ENCODE data around the gene NEK5.

The NEK5 gene

DNA sequence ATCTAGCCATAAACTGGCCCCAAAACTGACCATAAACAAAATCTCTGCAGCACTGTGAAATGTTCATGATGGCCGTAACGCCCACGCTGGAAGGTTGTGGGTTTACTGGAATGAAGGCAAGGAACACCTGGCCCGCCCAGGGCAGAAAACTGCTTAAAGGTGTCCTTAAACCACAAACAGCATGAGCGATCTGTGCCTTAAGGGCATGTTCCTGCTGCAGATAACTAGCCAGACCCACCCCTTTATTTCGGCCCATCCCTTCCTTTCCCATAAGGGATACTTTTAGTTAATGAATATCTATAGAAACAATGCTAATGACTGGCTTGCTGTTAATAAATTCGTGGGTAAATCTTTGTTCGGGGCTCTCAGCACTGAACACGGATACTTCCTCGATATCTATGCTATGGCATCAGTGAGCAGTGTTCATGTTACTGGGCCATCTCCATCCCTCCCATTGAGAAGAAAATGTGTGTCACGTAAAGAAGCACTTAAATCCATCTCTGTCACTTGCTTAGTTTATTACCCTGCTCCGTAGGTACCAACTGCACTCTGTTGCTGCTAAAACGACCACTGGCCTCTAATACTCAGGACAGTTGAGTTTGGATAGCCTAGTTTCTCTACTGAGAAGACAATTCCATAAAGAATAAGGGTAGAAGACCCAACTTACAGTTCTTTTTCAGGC, 122.9 kb downstream of the NEK5 start:
- Histone ChIP-seq H3K4me1 (ENCODE audit: control insufficient read depth in 1 of 2, insufficient read depth in 1 of 2, low read depth in 1 of 2, low read length in 1 of 2) (peaks cover 2% of the 10 kb centered on the region in 2 experiments), H3K9me3 (no peaks in the 10 kb centered on the region), H3K36me3 (no peaks in the 10 kb centered on the region), H3K27ac (no peak overlapping the region), H3K27me3 (peaks cover 46% of the 10 kb centered on the region), H3K4me3 (ENCODE audit: low read depth in 1 of 2, low read length in 1 of 2) (no peak overlapping the region)
- TF ChIP-seq, protein P1, sequence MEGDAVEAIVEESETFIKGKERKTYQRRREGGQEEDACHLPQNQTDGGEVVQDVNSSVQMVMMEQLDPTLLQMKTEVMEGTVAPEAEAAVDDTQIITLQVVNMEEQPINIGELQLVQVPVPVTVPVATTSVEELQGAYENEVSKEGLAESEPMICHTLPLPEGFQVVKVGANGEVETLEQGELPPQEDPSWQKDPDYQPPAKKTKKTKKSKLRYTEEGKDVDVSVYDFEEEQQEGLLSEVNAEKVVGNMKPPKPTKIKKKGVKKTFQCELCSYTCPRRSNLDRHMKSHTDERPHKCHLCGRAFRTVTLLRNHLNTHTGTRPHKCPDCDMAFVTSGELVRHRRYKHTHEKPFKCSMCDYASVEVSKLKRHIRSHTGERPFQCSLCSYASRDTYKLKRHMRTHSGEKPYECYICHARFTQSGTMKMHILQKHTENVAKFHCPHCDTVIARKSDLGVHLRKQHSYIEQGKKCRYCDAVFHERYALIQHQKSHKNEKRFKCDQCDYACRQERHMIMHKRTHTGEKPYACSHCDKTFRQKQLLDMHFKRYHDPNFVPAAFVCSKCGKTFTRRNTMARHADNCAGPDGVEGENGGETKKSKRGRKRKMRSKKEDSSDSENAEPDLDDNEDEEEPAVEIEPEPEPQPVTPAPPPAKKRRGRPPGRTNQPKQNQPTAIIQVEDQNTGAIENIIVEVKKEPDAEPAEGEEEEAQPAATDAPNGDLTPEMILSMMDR (IDR thresholded peaks at IDR 0.05), result no peak

DNA sequence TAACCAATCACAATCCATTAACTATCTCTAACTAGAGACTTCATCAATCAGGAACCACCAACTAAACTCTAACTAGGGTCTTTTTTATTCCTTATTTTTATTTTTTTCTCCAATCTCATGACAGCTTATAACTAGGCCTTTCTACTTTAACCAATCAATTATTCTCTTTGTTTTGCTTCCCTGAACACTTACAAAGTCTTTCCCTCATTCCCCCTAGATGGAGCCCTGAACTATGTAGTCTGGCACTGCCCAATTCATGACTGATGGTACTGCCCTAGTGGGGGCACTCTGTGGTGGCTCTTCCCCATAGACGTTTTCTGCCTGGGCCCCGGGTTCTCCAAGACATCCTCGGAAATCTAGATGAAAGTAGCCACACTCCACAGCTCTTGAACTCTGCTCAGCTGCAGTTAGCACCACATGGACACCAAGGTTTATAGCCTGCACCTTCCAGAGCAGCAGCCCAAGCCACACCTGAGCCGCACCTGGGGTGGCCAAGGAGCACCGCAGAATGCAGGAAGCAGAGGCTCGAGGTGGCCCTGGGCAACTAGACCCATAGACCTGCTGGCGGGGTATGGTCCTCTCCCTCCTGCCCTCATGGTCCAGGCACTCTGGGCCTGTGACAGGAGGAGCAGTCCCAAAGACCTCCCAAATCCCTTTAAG, 124.2 kb downstream of the NEK5 start:
- Histone ChIP-seq H3K27ac (no peak overlapping the region), H3K4me3 (ENCODE audit: low read depth in 1 of 2, low read length in 1 of 2) (no peak overlapping the region), H3K36me3 (no peaks in the 10 kb centered on the region), H3K4me1 (ENCODE audit: control insufficient read depth in 1 of 2, insufficient read depth in 1 of 2, low read depth in 1 of 2, low read length in 1 of 2) (no peaks in the 10 kb centered on the region), H3K9me3 (no peaks in the 10 kb centered on the region), H3K27me3 (peaks cover 33% of the 10 kb centered on the region)
- TF ChIP-seq, protein P1 (IDR thresholded peaks at IDR 0.05), result no peak

DNA sequence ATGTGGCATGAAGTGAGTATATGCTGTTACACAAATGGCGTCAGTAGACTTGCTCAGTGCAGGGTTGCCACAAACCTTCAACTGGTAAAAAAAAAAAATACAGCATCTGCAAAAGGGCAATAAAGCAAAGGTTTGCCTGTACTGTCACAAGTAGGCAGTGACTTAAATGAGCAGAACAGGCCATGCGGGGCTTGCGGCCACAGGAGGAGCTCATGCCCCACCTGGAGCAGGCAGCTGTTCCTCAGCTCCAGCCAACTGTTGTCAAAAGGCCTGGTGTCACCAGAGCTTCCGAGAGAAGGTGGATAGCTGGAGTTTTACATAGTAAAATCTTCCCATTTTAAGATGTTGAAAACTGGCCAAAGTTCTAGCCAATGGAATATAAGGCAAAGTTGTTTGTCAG, 125.3 kb downstream of the NEK5 start:
- Histone ChIP-seq H3K9me3 (no peaks in the 10 kb centered on the region), H3K27me3 (peaks cover 22% of the 10 kb centered on the region), H3K27ac (no peak overlapping the region), H3K4me3 (ENCODE audit: low read depth in 1 of 2, low read length in 1 of 2) (no peak overlapping the region), H3K4me1 (ENCODE audit: control insufficient read depth in 1 of 2, insufficient read depth in 1 of 2, low read depth in 1 of 2, low read length in 1 of 2) (no peaks in the 10 kb centered on the region), H3K36me3 (no peaks in the 10 kb centered on the region)
- TF ChIP-seq, protein P1 (IDR thresholded peaks at IDR 0.05), result no peak

DNA sequence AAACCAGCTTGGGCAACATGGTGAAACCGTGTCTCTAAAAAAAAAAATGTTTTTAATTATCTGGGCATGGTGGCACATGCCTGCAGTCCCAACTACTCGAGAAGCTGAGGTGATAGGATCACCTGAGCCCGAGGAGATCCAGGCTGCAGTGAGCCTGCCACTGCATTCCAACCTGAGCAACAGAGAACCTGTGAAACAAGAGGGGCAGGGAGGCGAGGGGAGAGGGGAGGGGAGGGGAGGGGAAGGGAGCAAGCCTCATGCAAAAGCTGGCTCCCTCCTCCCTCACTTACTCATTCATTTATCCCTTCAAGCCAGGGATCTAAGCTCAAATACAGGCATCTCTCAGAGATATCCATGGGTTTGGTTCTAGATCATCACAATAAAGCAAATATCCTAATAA, 126.5 kb downstream of the NEK5 start:
- TF ChIP-seq, protein P1 (IDR thresholded peaks at IDR 0.05), result no peak
- Histone ChIP-seq H3K4me3 (ENCODE audit: low read depth in 1 of 2, low read length in 1 of 2) (no peak overlapping the region), H3K27ac (no peak overlapping the region), H3K36me3 (no peaks in the 10 kb centered on the region), H3K27me3 (peaks cover 10% of the 10 kb centered on the region), H3K4me1 (ENCODE audit: control insufficient read depth in 1 of 2, insufficient read depth in 1 of 2, low read depth in 1 of 2, low read length in 1 of 2) (no peaks in the 10 kb centered on the region), H3K9me3 (no peaks in the 10 kb centered on the region)

DNA sequence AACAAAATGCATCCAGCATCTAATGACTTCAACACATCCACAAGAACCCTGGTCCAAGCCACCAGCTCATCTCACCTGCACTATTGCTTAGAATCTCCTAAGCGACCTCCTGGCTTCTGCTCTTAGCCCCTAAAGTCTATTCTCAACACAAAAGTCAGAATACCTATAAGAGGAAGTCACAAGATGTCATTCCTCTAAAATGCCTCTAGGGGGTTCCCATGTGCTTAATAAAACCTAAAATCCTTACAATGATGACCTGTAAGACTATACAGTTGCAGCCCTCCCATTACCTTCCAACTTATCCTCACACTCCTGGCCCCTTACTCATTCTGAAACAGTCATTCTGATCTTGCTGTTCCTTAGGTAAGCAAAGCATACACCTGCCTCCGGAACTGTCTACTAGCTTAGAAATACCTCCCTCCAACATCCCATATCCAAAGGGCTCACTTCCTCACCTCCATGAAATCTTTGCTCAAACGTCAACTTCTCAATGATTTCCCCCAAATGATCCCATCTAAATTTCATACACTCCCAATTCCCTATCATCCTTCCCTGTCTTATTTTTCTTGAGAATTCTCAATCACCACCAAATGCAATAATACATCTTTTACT, 127.6 kb downstream of the NEK5 start:
- no peak overlapping the region for H3K4me3 ChIP-seq (ENCODE audit: low read depth in 1 of 2, low read length in 1 of 2)
- TF ChIP-seq, protein P1 (IDR thresholded peaks at IDR 0.05), result peak; percentile 78
- H3K4me1 ChIP-seq (ENCODE audit: control insufficient read depth in 1 of 2, insufficient read depth in 1 of 2, low read depth in 1 of 2, low read length in 1 of 2), result no peaks in the 10 kb centered on the region
- no peaks in the 10 kb centered on the region for H3K9me3 ChIP-seq
- no peaks in the 10 kb centered on the region for H3K36me3 ChIP-seq
- peaks cover 2% of the 10 kb centered on the region for H3K27me3 ChIP-seq
- H3K27ac ChIP-seq, result no peak overlapping the region
